GM12873 (cell line): ENCODE data around the gene BTBD1.

Source experiments
- TF ChIP-seq, protein P1 (sequence below): IDR thresholded peaks from 2 replicates; pipeline ENCODE4 v1.5.1; 2012; ENCODE audit warnings: low read depth, mild to moderate bottlenecking, moderate library complexity, low read length, control low read depth; ENCODE audit not compliant: insufficient read depth; ENCODE audit errors: missing control alignments

The BTBD1 gene

GRCh38 chr15:82968066-82968465 lies 99.0 kb downstream of the BTBD1 start:
- TF ChIP-seq, protein P1, sequence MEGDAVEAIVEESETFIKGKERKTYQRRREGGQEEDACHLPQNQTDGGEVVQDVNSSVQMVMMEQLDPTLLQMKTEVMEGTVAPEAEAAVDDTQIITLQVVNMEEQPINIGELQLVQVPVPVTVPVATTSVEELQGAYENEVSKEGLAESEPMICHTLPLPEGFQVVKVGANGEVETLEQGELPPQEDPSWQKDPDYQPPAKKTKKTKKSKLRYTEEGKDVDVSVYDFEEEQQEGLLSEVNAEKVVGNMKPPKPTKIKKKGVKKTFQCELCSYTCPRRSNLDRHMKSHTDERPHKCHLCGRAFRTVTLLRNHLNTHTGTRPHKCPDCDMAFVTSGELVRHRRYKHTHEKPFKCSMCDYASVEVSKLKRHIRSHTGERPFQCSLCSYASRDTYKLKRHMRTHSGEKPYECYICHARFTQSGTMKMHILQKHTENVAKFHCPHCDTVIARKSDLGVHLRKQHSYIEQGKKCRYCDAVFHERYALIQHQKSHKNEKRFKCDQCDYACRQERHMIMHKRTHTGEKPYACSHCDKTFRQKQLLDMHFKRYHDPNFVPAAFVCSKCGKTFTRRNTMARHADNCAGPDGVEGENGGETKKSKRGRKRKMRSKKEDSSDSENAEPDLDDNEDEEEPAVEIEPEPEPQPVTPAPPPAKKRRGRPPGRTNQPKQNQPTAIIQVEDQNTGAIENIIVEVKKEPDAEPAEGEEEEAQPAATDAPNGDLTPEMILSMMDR, result no peak

DNA sequence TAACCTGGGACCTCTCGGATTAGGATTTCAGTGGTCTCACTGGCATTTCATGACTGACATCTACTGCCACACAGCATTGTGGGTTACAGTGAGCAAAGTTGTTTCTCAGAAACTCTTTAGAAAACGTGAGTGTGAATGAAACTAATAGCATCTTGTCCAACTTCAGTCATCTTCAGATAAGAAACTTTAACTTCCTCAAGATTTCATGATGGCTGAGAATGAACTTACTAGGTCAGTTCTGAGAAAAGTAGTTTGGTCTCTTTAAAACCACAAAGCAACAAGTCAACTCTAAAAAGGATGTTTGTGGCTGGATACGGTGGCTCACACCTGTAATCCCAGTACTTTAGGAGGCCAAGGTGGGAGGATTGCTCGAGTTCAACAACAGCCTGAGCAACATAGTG lies 100.4 kb downstream of the BTBD1 start:
- TF ChIP-seq, protein P1, result no peak
